ENCODE data around the gene ACO1.
"Not testable (repeated sequence)": the region's sequence is repeated elsewhere in the genome, so short reads cannot be mapped to it uniquely, and the experiment has no call there.

DNA sequence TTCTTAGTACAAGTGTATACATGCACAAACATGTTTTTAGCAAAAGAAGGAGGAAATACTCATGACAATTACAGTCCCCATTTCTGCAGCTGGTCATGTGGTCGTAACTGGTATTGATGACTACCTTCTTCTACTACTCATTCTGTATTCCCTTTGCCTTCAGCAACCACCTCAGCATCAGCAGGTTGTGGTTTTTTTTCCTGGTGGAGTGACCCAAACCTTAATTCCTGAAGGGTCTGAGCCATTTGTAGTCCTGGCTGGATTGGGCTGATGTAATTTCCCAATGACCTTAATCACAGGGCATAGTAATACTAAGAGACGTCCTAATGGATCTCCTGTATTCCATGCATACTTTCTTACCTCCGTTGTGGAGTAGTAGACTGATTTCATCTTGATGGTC is 31.0 kb upstream of the ACO1 start:
- not testable (repeated sequence) for TF ChIP-seq EZH2 (IDR thresholded peaks at IDR 0.05; ENCODE audit: low read length)
- TF ChIP-seq, protein P1, sequence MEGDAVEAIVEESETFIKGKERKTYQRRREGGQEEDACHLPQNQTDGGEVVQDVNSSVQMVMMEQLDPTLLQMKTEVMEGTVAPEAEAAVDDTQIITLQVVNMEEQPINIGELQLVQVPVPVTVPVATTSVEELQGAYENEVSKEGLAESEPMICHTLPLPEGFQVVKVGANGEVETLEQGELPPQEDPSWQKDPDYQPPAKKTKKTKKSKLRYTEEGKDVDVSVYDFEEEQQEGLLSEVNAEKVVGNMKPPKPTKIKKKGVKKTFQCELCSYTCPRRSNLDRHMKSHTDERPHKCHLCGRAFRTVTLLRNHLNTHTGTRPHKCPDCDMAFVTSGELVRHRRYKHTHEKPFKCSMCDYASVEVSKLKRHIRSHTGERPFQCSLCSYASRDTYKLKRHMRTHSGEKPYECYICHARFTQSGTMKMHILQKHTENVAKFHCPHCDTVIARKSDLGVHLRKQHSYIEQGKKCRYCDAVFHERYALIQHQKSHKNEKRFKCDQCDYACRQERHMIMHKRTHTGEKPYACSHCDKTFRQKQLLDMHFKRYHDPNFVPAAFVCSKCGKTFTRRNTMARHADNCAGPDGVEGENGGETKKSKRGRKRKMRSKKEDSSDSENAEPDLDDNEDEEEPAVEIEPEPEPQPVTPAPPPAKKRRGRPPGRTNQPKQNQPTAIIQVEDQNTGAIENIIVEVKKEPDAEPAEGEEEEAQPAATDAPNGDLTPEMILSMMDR (optimal IDR thresholded peaks at IDR 0.05 in 1 of 3, IDR thresholded peaks at IDR 0.05 in 1 of 3, conservative IDR thresholded peaks at IDR 0.05 in 1 of 3; ENCODE audit: extremely low read depth in 1 of 3, insufficient read depth in 2 of 3, low read length in 3 of 3): not testable (repeated sequence)

Data from keratinocyte (primary cell).